ENCODE data around the gene HM13.
"Not testable (repeated sequence)": the region's sequence is repeated elsewhere in the genome, so short reads cannot be mapped to it uniquely, and the experiment has no call there.

Gene HM13

GRCh38 chr20:31500527-31500926 is 13.7 kb upstream of the HM13 start:
- no peak for DNase-seq (ENCODE audit: low read depth, low spot score)

- DNase-seq (ENCODE audit: low read depth, low spot score): not testable (repeated sequence)
Observed at GRCh38 chr20:31502884-31503673, 11.2 kb upstream of the HM13 start.

- DNase-seq (ENCODE audit: low read depth, low spot score): no peak
Observed at GRCh38 chr20:31505903-31506302, 8.3 kb upstream of the HM13 start.

GRCh38 chr20:31508517-31509244 is 5.6 kb upstream of the HM13 start:
- no peak for DNase-seq (ENCODE audit: low read depth, low spot score)

GRCh38 chr20:31515072-31515774 is 981 bp downstream of the HM13 start:
- DNase-seq (ENCODE audit: low read depth, low spot score): no peak

DNA sequence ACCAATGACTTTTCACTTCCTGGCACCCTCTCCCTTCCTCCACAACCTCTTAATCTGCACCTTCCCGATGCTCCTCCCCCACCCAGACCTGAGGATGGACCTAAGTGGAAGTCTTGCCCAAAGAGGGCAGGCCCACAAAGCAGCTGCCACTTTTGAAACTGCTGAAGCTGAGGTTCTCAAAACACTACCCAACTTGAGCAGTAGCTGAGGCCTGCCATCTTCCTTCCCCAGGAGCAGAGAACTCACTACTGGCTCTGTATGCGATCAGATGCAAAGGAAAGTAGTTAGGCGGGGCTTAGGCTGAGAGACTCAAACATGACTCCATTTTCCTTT is 1.5 kb downstream of the HM13 start:
- no peak for DNase-seq (ENCODE audit: low read depth, low spot score)

- no peak for DNase-seq (ENCODE audit: low read depth, low spot score)
Observed at GRCh38 chr20:31516166-31516565, 1.9 kb downstream of the HM13 start.

- DNase-seq (ENCODE audit: low read depth, low spot score): no peak
Observed at GRCh38 chr20:31516651-31517050, 2.4 kb downstream of the HM13 start.

DNA sequence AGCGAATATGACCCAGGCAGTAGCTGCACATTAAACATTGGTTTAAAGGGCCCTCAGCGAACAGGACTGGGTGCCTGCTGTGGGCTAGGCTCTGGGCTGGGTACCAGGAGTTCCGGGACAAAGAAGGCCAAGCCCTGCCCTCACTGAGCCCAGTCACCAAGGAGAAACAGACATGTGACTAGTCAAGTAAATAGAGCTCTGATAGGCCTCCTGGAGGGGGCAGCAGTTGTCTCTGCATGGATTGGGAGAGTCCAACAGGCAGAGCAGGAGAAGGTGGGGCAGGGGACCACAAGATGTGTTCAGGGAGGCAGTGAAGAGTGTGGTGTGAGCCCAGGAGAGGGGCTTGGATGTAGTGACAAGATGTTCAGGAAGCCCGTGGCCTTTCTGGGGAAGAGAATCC is 3.1 kb downstream of the HM13 start:
- no peak for DNase-seq (ENCODE audit: low read depth, low spot score)

DNA sequence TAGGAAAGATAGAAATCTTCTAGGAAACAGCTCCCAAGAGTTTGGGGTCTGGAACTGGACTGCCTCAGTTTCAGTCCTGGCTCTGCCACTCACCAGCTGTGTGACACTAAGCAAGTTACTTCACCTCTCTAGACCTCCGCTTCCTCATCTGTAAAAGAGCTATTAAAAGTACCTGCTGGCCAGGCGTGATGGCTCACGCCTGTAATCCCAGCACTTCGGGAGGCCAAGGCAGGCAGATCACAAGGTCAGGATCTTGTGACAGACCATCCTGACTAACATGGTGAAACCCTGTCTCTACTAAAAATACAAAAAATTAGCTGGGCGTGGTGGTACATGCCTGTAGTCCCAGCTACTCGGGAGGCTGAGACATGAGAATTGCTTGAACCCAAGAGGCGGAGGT is 7.0 kb downstream of the HM13 start:
- not testable (repeated sequence) for DNase-seq (ENCODE audit: low read depth, low spot score)

- no peak for DNase-seq (ENCODE audit: low read depth, low spot score)
Observed at GRCh38 chr20:31522731-31523130, 8.5 kb downstream of the HM13 start.

- DNase-seq (ENCODE audit: low read depth, low spot score): no peak
Observed at GRCh38 chr20:31523361-31524283, 9.4 kb downstream of the HM13 start.

- no peak for DNase-seq (ENCODE audit: low read depth, low spot score)
Observed at GRCh38 chr20:31527266-31527665, 13.0 kb downstream of the HM13 start.

DNA sequence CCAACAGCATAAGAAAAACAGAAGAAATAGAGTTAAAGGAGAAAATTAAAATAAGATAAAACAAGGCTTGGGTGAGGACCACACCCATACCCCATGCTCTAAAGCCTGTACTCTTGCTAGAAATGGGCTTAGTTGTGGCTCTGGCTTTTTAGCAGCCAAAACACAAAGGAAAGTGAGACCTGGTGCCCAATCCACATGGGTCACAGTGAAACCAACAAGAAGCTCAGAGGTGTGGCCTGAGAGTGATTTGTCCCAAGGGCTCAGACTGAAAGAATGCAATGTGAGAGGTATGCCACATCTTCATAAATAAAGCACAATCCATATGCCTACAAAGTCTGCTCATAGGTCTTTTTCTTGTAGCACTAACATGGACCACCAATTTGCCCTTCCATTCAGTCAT is 21.1 kb downstream of the HM13 start:
- no peak for DNase-seq (ENCODE audit: low read depth, low spot score)

DNA sequence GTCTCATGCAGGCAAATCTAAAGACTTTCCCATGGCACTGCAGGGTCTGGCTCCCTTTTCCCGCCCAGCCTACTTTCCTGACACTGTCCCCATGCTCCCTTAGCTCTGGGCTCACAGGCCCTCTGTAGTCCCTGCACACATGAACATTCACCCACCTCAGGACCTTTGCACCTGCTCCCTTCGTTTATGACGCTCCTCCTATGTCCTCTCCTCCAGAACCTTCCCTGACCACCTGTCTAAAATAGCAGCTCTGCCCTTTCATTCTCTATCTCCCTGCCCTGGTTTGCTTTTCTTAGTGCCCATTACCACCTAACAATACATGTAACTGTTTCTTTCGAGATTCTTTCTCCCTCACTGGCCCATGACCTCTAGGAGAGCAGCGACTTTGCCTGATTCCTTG is 22.3 kb downstream of the HM13 start:
- DNase-seq (ENCODE audit: low read depth, low spot score): no peak

DNA sequence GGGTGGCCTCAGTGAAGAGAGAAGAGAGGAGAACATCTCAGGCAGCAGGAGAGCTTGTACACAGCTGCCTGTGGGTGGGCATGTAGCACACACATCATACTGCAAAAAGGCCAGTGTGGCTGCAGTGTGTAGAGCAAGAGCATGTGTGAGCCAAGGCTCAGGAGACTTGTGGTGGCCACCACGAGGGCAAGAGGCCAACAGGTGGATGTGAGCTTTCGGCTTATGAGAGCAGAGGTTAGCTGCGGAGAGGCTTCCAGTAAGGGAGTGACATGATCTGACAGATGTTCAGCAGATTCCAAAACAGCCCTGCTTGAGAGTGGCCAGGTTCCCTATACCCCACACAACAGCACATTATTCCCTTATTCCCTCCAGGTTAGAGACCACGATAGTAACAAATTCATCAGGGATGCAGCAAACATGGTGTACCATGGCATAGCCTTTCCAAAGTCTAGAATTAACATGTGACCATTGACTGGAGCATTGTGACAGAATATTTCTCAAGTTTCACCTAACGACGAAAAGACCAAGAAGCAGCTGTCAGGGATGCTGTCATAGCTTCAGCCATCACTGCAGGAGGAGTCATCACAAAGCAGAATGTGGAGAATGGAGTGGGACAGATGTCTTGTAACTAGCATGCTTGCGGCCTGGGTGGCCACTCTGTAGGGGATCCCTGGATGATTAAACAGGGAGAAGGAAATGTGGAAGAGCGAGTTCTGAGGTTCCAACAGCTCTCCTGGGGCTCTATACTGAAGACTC is 23.1 kb downstream of the HM13 start:
- no peak for DNase-seq (ENCODE audit: low read depth, low spot score)

- DNase-seq (ENCODE audit: low read depth, low spot score): no peak
Observed at GRCh38 chr20:31537890-31538289, 23.6 kb downstream of the HM13 start.

DNA sequence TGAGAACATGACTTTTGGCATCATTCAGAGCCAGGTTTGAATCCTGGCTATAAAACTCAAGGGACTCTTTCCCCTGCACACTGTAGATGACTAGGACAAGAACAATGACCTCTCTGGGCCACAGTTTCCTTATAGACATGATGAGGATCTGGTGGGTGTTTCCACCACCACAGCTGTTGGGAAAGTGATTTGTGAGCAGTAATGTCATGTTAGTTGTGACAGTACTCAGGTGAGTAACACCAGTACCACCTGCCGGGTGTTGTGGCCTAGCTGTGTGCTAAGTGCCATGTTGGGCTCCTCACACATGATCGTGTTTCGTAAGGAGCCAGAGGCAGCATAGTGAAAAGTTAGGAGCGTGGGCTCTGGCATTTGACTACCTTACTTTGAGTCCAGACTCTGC is 24.1 kb downstream of the HM13 start:
- no peak for DNase-seq (ENCODE audit: low read depth, low spot score)

GRCh38 chr20:31539636-31540035 is 25.4 kb downstream of the HM13 start:
- not testable (repeated sequence) for DNase-seq (ENCODE audit: low read depth, low spot score)

DNA sequence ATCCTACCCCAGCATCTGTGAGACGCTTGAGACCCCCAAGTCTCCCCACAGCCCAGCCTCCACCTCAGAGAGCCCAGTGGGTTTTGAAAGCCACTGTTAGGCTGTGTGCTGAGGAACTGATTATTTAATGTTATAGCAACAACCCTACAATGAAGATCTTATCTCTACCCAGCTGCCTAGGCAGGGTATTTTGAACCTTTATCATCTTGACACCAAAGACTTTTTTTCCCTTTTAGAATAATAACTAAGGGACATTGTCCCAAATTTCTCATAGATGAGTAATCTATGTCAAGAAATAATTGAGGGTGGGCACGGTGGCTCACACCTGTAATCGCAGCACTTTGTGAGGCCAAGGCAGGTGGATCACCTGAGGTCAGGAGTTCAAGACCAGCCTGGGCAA is 26.2 kb downstream of the HM13 start:
- no peak for DNase-seq (ENCODE audit: low read depth, low spot score)

Measured in brain pericyte (primary cell).